NOMO-1 (cell line): ENCODE results near the gene C10orf90.

Source experiments
- DNase-seq, 2 experiments: peaks; one replicate each; lab custom pipeline; 2025; ENCODE audit not compliant: unreplicated experiment in 2 of 2; lab: John Stamatoyannopoulos, UW

Gene C10orf90

GRCh38 chr10:126433351-126433750, 237.1 kb downstream of the C10orf90 start:
- DNase-seq, result no peak

DNA sequence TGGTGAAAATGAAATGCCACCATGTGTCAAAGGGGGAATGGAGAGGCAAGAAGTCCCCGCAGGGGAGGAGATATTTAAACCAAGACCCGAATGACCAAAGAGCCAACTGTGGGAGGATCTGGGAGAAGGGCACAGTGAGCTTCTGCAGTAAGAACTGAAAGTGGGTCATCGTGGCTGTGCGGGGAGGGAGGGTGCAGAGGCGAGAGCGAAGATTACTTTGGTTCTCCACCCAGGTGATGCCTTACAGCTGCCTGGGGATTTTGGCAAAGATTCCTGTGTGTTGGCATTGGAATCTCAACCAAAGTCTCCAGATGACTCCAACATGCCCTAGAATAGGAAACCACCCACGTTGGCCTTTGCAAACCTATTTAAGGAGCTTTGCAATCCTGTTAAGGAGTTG, 238.0 kb downstream of the C10orf90 start:
- no peak for DNase-seq

GRCh38 chr10:126431816-126432215, 238.7 kb downstream of the C10orf90 start:
- DNase-seq, result no peak

GRCh38 chr10:126430512-126430911, 240.0 kb downstream of the C10orf90 start:
- no peak for DNase-seq

DNA sequence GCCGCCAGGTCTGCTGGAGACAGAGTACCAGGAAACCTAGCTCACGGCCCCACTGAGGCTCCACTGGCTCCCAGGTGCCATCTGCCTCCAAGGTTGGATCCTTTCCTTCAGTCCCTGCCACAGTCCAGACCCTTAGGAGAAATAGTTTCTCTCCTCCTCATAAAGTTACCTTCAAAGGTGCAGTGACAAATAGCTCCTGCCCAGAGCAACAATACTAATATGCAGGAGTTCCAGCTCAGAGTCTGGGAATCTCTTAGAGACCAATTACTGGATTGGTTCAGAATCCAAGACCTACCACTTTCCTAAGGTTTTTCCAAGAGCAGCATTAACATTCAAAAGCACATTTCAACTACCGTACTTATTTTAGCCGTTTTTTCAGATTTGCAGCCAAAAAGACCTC, 241.2 kb downstream of the C10orf90 start:
- no peak for DNase-seq

DNA sequence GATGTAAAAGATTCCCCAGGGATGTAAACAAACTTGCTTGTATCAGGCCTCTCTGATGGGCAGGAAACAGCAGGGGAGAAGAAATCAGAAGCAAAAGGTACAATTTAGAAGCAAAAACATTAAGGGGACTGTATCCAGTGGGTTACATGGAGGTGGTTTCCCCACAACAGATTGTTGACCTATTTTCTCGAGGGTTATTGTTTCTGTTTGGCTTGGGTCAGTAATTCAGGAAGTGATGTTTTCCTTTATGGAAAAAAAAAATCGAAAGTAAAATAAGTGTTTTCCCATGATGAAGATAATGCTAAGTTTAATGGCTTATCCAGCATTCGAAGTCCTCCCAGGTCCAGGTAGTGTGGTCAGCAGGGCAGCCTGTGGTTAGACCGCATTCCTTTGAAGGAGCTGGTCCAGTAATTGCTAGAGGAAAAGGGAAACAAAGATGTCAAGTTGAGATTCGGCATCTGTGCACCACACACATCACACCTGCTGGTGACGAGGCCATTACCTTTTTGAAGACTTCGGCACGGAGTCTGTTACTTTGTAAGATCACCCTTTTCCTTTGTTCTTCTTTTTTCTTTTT, 244.9 kb downstream of the C10orf90 start:
- no peak for DNase-seq

DNA sequence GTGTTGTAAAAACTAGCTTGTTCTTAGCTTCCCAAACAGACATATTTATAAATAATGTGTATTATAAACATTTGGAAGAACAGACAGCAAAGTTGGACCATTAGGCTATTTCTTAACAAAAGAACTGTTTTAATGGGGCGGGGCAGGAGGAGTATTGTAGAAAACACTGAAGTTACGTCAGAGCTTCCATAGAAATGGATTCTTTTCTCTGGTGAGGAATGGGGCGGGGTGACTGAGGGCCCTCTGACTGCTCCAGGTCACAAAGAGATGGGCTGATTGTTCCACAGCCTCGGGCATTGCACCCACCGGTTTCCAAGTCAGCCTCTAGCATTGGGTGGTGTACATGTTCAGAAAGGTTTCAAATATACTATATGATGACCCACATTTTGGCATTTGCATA, 245.5 kb downstream of the C10orf90 start:
- DNase-seq, result no peak

- no peak for DNase-seq
These were observed 246.6 kb downstream of the C10orf90 start for GRCh38 chr10:126423732-126424491.

GRCh38 chr10:126422567-126422966, 247.9 kb downstream of the C10orf90 start:
- DNase-seq, result no peak

DNA sequence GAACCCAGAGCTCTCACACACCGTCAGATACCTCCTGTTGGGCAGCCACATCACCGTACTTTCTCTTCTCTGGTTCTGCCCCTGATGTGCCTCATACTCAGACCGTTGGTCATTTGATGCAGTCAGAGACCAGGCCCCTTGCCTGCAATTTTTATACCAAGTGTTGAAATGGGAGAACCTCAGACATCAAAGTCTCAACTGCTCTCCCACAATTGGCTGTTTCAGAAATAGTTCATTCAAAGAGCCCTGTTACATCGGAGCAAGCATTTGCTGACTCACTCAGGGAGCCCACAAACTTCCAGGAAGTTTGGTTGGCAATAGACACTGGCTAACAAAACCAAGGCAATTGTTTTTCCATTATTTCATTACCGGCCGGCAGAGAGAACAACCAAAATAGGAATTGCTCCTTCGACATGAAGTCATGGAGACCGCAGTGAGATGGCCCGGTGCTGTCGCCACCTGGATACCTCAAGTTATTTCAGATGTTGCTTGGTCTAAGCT, 248.7 kb downstream of the C10orf90 start:
- DNase-seq, result no peak

DNA sequence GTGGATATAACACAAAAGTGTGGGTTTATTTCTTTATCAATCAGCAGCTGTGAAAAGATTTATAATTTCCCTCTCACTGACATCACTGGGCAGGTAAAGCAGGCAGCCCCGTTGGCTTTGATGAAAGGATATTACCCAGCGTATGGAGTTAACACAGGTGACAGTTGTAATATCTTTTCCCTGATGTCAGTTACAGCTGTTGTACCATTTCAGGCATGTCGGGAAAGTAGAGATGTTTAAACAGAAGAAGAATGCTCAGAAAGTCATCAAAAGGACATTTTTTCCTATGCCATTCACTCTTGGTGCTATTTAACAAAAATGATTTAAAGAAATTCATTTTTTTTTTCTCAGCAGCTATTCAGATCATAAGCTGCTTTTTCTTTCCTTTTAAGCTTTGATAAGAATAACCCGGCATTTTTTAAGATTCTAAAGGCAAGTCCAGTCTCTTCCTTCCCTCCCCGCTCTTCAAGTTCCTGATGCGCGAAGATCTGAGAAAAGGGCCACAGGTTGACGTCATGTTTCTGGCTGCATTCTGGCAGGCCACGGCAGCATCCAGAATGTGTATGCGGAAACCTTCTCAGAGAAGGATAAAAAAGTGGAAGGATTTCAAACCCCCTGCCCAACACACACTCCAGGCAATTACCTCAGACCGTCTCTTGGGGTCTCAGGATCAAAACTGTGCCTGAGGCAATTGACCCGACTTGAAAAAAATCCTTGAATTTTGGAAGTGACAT, 249.8 kb downstream of the C10orf90 start:
- no peak for DNase-seq

DNA sequence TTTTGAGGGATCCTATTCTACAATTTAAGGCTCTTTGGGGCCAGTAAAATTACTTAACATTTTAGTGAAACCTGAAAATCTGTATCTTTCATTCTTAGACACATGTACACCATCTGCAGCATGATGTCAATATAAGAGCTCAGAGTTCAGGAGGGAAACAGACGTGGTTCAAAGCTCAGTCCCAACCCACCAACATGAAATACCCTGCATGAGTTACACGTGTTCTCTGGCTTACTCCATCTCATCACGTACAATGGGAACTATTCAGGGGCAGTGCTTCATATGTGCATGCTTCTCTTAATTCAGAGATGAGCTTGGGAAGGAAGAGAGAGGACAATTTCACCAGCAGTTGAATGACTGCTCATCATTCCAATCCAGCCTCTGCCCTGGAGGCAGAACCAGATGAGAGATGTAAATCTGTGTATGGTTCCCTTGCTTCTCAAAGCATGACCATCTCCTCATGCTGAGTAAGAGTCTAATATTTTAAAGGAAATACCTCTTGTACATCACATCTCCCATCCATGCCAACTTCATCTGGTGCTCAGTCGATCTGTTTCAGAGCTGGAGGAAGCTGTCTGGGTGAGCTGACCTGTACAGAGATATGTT, 253.2 kb downstream of the C10orf90 start:
- DNase-seq, result no peak

DNA sequence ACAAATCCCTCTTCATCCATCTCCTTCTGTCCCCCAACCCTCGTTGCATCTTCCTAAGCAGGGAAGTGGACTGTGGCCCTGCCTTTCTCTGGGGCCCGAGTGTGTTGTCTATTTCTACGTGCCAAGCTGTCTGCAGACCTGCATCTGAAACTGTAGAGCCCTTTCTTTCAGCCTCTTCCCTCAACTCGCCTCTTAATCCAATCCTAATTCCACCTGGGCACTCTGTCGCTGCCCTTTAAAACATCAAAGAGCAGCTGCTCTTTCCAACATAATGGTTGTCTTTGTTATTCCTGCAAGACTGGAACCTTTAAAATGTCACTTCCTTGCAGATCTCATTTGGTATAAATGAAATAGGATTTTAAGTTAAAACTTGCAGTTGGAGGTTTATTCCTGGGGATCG, 260.7 kb downstream of the C10orf90 start:
- no peak for DNase-seq

DNA sequence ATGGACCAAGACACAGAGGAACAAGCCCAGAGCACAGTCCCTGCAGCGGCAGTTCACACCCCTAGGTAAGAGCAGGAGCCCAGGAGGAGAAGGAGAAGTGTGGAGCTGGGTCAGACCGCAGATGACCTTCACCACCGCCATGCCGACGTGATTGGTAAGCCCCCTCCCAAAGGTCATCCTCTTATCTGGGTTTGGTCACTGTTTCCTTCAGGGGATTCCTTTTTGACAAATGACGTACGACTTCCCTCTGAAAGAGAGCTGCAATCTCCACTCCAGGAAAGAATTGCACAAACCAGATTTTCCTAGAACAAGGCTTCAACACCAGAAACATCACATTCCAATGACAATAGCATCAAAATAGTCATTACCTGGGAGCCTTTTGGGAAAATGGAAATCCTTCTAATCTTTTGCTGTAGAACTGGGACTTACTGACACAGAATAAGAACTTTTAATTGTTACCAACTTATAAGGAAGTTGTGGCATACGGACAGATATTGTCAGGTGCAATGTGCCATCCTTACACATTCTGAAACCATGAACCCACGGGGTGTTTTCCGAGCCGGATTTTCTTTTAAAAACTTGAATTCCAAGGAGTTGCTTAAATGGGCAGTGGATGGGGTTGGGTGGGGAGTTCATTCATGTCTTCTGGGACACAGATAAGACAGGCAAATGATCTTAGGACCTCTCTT, 261.4 kb downstream of the C10orf90 start:
- no peak for DNase-seq

- DNase-seq, result no peak
These were observed 262.7 kb downstream of the C10orf90 start for GRCh38 chr10:126407831-126408230.

DNA sequence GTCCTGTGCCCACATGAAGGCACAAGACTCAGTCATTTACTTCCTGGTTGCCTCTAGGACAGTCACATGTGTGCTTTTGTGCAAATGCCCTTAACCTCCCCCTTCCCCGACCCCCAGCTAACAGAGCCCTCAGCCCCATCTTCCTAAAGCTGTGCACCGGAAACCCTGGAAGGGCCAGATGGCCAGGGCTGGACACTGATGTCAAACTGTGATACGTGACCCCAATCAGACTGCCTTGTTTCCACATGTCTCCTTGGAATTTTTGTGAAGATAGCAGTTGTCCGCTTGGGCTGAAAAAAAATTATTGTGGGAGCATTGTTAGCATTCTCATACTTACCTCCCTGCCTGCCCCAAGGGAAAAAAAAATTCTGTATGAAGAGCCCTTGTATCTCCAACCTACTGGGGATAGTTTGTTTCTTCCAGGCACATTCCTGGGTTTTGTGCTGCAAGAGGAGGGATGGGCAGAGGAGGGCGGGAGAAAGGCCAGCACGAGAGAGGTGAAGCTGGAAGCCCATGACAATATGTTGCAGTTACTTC, 265.2 kb downstream of the C10orf90 start:
- no peak for DNase-seq

DNA sequence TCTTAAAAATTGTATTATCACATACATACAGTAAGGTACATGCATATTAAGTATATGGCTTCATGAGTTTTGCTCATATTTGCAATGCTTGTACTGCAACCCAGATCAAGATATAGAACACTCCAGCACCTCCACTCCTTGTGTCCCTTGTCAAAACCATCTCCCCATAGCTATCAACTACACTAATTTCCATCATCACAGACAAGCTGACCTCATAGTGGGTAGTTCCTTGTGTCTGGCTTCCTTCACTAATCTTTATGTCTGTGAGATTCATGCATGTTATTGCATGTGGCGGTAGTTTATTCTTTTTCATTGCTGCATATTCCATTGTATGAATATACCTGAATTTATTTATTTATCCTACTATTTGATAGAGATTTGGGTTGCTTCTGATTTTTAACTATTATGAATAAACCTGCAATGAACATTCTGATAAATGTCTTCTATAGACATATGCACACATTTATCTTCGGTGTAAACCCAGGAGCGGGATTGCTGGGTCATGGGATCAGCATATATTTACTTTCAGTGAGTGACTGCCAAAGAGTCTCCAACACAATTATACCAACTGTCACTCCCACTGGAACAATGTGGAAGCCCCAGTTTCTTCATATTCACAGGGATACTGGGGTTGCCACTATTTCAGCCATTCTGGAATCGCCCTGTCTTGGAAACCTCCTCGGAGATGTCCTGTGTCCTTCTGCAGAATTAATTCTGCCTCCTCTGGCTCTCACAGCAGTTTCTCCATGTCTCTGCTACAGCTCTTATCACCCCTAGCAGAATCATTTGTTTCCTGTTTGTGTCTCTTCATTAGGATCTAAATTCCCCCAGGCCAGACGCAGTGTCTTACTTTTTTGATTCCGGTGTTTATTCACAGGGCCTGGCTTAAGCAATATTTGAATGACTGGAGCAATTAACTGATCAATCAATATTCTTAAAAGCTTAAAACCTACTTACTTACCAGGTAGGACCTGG, 267.5 kb downstream of the C10orf90 start:
- DNase-seq, result no peak

DNA sequence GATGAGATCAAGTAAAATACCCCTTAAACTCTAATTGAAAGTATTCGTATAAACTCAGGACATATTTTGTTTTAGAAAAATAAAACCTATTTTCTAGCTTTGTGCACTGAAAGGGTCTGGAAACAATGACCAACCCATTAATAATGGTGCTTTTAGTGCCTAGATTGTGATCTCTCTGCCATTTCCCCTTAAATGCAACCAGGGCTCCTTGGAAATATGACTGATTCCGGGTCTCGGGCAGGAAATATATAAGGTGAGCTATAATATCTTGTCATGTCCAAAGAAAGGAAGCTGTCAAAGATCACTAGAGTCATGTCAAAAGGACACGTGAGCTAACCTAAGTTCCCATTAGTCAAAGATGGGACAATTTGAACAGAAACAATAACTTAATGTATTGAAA, 269.9 kb downstream of the C10orf90 start:
- DNase-seq, result no peak

DNA sequence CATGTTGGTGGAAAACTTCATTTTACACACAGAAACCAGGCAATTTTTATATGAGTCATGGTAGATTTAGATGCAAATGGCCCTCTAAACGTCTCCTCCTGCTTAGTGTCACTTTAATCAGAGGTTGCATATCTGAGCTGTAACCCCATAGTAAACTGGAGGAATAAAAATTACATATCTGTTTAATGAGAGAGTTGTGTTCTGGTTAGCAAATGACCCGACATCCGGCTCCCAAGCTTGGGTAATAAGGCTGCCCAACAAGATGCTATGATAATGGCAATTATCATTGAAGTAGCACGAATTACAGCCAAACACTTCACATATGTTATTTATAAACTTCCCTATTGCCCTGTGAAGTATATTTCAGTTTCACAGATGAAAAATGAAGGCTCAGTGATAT, 271.6 kb downstream of the C10orf90 start:
- DNase-seq, result no peak
